ENCODE data around the gene PXK.

DNA sequence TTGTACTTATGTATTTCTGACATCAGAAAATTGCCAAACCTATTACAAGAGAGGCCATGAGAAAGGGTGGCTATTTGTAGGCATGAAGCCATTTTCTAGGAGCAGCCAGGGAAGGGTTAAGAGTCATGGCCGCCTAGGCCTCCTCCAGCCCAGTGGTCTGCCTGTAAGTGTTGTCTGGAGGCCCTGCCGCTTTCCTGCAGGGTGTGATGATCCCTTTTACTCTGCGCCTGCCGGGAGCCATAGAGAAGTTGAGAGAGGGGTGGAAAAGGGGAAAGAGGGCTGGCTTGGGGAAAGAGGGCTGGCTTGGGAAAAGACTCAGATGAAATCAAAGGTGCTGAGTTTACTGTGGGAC, 130.1 kb downstream of the PXK start:
- TF ChIP-seq, protein P1, sequence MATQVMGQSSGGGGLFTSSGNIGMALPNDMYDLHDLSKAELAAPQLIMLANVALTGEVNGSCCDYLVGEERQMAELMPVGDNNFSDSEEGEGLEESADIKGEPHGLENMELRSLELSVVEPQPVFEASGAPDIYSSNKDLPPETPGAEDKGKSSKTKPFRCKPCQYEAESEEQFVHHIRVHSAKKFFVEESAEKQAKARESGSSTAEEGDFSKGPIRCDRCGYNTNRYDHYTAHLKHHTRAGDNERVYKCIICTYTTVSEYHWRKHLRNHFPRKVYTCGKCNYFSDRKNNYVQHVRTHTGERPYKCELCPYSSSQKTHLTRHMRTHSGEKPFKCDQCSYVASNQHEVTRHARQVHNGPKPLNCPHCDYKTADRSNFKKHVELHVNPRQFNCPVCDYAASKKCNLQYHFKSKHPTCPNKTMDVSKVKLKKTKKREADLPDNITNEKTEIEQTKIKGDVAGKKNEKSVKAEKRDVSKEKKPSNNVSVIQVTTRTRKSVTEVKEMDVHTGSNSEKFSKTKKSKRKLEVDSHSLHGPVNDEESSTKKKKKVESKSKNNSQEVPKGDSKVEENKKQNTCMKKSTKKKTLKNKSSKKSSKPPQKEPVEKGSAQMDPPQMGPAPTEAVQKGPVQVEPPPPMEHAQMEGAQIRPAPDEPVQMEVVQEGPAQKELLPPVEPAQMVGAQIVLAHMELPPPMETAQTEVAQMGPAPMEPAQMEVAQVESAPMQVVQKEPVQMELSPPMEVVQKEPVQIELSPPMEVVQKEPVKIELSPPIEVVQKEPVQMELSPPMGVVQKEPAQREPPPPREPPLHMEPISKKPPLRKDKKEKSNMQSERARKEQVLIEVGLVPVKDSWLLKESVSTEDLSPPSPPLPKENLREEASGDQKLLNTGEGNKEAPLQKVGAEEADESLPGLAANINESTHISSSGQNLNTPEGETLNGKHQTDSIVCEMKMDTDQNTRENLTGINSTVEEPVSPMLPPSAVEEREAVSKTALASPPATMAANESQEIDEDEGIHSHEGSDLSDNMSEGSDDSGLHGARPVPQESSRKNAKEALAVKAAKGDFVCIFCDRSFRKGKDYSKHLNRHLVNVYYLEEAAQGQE (IDR thresholded peaks at IDR 0.05) = no peak
- TF ChIP-seq, protein P2, sequence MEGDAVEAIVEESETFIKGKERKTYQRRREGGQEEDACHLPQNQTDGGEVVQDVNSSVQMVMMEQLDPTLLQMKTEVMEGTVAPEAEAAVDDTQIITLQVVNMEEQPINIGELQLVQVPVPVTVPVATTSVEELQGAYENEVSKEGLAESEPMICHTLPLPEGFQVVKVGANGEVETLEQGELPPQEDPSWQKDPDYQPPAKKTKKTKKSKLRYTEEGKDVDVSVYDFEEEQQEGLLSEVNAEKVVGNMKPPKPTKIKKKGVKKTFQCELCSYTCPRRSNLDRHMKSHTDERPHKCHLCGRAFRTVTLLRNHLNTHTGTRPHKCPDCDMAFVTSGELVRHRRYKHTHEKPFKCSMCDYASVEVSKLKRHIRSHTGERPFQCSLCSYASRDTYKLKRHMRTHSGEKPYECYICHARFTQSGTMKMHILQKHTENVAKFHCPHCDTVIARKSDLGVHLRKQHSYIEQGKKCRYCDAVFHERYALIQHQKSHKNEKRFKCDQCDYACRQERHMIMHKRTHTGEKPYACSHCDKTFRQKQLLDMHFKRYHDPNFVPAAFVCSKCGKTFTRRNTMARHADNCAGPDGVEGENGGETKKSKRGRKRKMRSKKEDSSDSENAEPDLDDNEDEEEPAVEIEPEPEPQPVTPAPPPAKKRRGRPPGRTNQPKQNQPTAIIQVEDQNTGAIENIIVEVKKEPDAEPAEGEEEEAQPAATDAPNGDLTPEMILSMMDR (IDR thresholded peaks at IDR 0.05; ENCODE audit: low read depth, low read length, missing input control) = no peak
